HCT116 (cell line): Measurements from ENCODE around the gene ZWILCH. TPM values are rescaled to one million over a fixed set of nuclear protein-coding genes. Genes with fewer than 3 reads are reported as not detected.

Experiments used
- ATAC-seq: fragments of 200-7000 bp; cut with Tn5 transposase; 2 replicates; pipeline ENCODE4 v1.9.1; 2020; ENCODE audit warnings: mild to moderate bottlenecking, moderate library complexity
- BruUV-seq: library from RNA; stranded (reverse); fragments of 400-500 nt; replicated peaks from 2 replicates; lab custom pipeline; 2021; lab: Mats Ljungman, UMichigan
- CTCF ChIA-PET: fragments of 300-600 bp; sonication (Branson Sonifier 250); formaldehyde crosslinking; loops from one replicate; lab custom pipeline; 2021; ENCODE audit warnings: antibody characterized with exemption; lab: Charles Lee
- POLR2A ChIA-PET: fragments of 300-600, 350-600 bp; sonication (Branson Sonifier 250); formaldehyde crosslinking; loops from one replicate; lab custom pipeline; 2021; ENCODE audit warnings: antibody characterized with exemption; lab: Charles Lee
- RAD21 ChIA-PET, 2 experiments: fragments of 300-600 bp; sonication (Branson Sonifier 250); formaldehyde crosslinking; loops; one replicate each; lab custom pipeline; 2023; ENCODE audit warnings: low total read pairs in 2 of 2; ENCODE audit not compliant: uncharacterized antibody in 2 of 2, unreplicated experiment in 2 of 2, low non-redundant PET in 1 of 2; lab: Charles Lee
- DNase-seq: peaks from one replicate; pipeline ENCODE4 v3.0.0-alpha.2; 2010; ENCODE audit warnings: low read depth, low spot score
- H2AFZ ChIP-seq: fragments of 200-600 bp; shearing (Covaris generic), sonication (generic); 2 replicates; pipeline ENCODE4 v1.6.1; 2017; ENCODE audit warnings: low read depth, mixed run types, mixed read lengths, antibody characterized with exemption, low read length; ENCODE audit not compliant: poor library complexity, severe bottlenecking
- H3K27ac ChIP-seq: 2 replicates; pipeline ENCODE4 v1.5.1; 2012; ENCODE audit warnings: low read depth, low read length
- H3K27me3 ChIP-seq: fragments of 200-600 bp; sonication (generic); 2 replicates; pipeline ENCODE4 v1.6.1; 2016; ENCODE audit warnings: mixed run types, low read length, mixed read lengths; ENCODE audit not compliant: insufficient read depth
- H3K36me3 ChIP-seq, 2 experiments: fragments of 200-500 bp in 1 of 2; fragments of 200-600 bp in 1 of 2; sonication (Bioruptor generic) in 1 of 2; sonication (generic) in 1 of 2; 2 replicates each; pipeline versions ENCODE4 v1.5.1 to v1.6.1; 2014 to 2016; ENCODE audit warnings: low read length in 2 of 2, inconsistent platforms in 1 of 2, mixed read lengths in 1 of 2, mixed run types in 1 of 2; ENCODE audit not compliant: insufficient read depth in 2 of 2, control insufficient read depth in 1 of 2
- H3K4me1 ChIP-seq, 2 experiments: fragments of 200-600 bp in 1 of 2; sonication (generic) in 1 of 2; 2 replicates each; pipeline versions ENCODE4 v1.5.1 to v1.6.1; 2012 to 2017; ENCODE audit warnings: low read length in 2 of 2, inconsistent platforms in 1 of 2, mild to moderate bottlenecking in 1 of 2, mixed read lengths in 1 of 2, mixed run types in 1 of 2, moderate library complexity in 1 of 2; ENCODE audit not compliant: insufficient read depth in 2 of 2, control insufficient read depth in 1 of 2
- H3K4me2 ChIP-seq: fragments of 200-600 bp; sonication (generic); 2 replicates; pipeline ENCODE4 v1.6.1; 2017; ENCODE audit warnings: mixed run types, low read length, mixed read lengths
- H3K4me3 ChIP-seq, 2 experiments: fragments of 200-600 bp in 1 of 2; sonication (generic) in 1 of 2; replicated peaks in 1 of 2; 2 replicates each; pipeline ENCODE4 v1.5.1; 2011 to 2016; ENCODE audit warnings: low read length in 2 of 2, control low read depth in 1 of 2, low read depth in 1 of 2, mild to moderate bottlenecking in 1 of 2, mixed read lengths in 1 of 2, mixed run types in 1 of 2
- H3K79me2 ChIP-seq: fragments of 200-600 bp; sonication (generic); 2 replicates; pipeline ENCODE4 v1.6.1; 2017; ENCODE audit warnings: mild to moderate bottlenecking, mixed run types, low read length, moderate library complexity, mixed read lengths; ENCODE audit not compliant: insufficient read depth
- H3K9ac ChIP-seq: fragments of 200-600 bp; sonication (generic); 2 replicates; pipeline ENCODE4 v1.6.1; 2016; ENCODE audit warnings: low read length, mixed read lengths
- H3K9me2 ChIP-seq: fragments of 200-600 bp; sonication (generic), shearing (Covaris generic); 2 replicates; pipeline ENCODE4 v1.6.1; 2017; ENCODE audit warnings: mixed run types, mild to moderate bottlenecking, moderate library complexity; ENCODE audit not compliant: insufficient read depth
- H3K9me3 ChIP-seq, 2 experiments: fragments of 200-500 bp in 1 of 2; fragments of 200-600 bp in 1 of 2; sonication (Bioruptor generic) in 1 of 2; sonication (generic) in 1 of 2; 2 replicates each; pipeline ENCODE4 v1.6.1; 2014 to 2017; ENCODE audit warnings: low read length in 2 of 2, mixed read lengths in 2 of 2, inconsistent platforms in 1 of 2, low read depth in 1 of 2, mild to moderate bottlenecking in 1 of 2, mixed run types in 1 of 2, moderate library complexity in 1 of 2; ENCODE audit not compliant: control insufficient read depth in 1 of 2, insufficient read depth in 1 of 2
- H4K20me1 ChIP-seq: fragments of 200-600 bp; sonication (generic), shearing (Covaris generic); 2 replicates; pipeline ENCODE4 v1.6.1; 2017; ENCODE audit warnings: mixed run types, mild to moderate bottlenecking, moderate library complexity; ENCODE audit not compliant: insufficient read depth
- CBX3 ChIP-seq: IDR thresholded peaks from 2 replicates; pipeline ENCODE4 v1.6.1; 2012; ENCODE audit warnings: low read depth
- CEBPB ChIP-seq: IDR thresholded peaks from 2 replicates; pipeline ENCODE4 v1.6.1; 2012; ENCODE audit warnings: low read depth
- EGR1 ChIP-seq: IDR thresholded peaks from 2 replicates; pipeline ENCODE4 v1.6.1; 2012; ENCODE audit warnings: low read depth
- ELF1 ChIP-seq: IDR thresholded peaks from 2 replicates; pipeline ENCODE4 v1.6.1; 2012; ENCODE audit warnings: low read depth, borderline replicate concordance
- EZH2 ChIP-seq: fragments of 200-600 bp; sonication (generic); IDR thresholded peaks from 2 replicates; pipeline ENCODE4 v1.6.1; 2017; ENCODE audit warnings: antibody characterized with exemption, mixed run types
- EZH2phosphoT487 ChIP-seq: fragments of 200-600 bp; IDR thresholded peaks from 2 replicates; pipeline ENCODE4 v1.6.1; 2018; ENCODE audit warnings: antibody characterized with exemption, borderline replicate concordance
- FOSL1 ChIP-seq: IDR thresholded peaks from 2 replicates; pipeline ENCODE4 v1.6.1; 2012; ENCODE audit warnings: low read depth
- POLR2A ChIP-seq: IDR thresholded peaks from 2 replicates; pipeline ENCODE4 v1.7.0; 2011; ENCODE audit warnings: borderline replicate concordance; ENCODE audit not compliant: insufficient read depth, insufficient read length; ENCODE audit errors: extremely low read depth
- POLR2AphosphoS5 ChIP-seq: IDR thresholded peaks from 2 replicates; pipeline ENCODE4 v1.6.1; 2011; ENCODE audit warnings: mild to moderate bottlenecking, low read depth, low read length, moderate library complexity
- RAD21 ChIP-seq: IDR thresholded peaks from 2 replicates; pipeline ENCODE4 v1.6.1; 2012; ENCODE audit warnings: low read depth, mild to moderate bottlenecking
- SIN3A ChIP-seq: IDR thresholded peaks from 2 replicates; pipeline ENCODE4 v1.6.1; 2012; ENCODE audit warnings: low read depth
- SP1 ChIP-seq: IDR thresholded peaks from 2 replicates; pipeline ENCODE4 v1.6.1; 2012; ENCODE audit warnings: low read depth
- SRF ChIP-seq: IDR thresholded peaks from 2 replicates; pipeline ENCODE4 v1.6.1; 2012; ENCODE audit warnings: low read depth
- TCF7L2 ChIP-seq: IDR thresholded peaks from 2 replicates; pipeline ENCODE4 v1.7.0; 2011; ENCODE audit warnings: borderline replicate concordance, inconsistent platforms; ENCODE audit not compliant: insufficient read depth, insufficient read length; ENCODE audit errors: extremely low read depth
- ZFX ChIP-seq: fragments of 450-650 bp; IDR thresholded peaks from 2 replicates; pipeline ENCODE4 v1.6.1; 2017
- intact Hi-C: fragments of 100-400 bp; cut with micrococcal nuclease; formaldehyde crosslinking; loops from 2 replicates; pipeline ENCODE4 v1.10.0; 2022
- total RNA-seq: library from RNA; stranded (reverse); gene quantifications from one replicate; pipeline ENCODE4 v1.2.1, GENCODE V29; 2021; ENCODE audit not compliant: unreplicated experiment
- TF ChIP-seq, protein P1 (sequence below): IDR thresholded peaks from 2 replicates; pipeline ENCODE4 v1.6.1; 2011; ENCODE audit warnings: mild to moderate bottlenecking, low read length, moderate library complexity; ENCODE audit not compliant: insufficient replicate concordance; ENCODE audit errors: extremely low read depth
- TF ChIP-seq, protein P2 (sequence below): IDR thresholded peaks from 2 replicates; pipeline ENCODE4 v1.6.1; 2012
- TF ChIP-seq, protein P3 (sequence below), 3 experiments: fragments of 200-600 bp in 1 of 3; sonication (generic) in 1 of 3; IDR thresholded peaks in 2 of 3; conservative IDR thresholded peaks in 1 of 3; 2 replicates each; pipeline ENCODE4 v1.5.1; 2012 to 2017; ENCODE audit warnings: low read depth in 2 of 3, low read length in 2 of 3, antibody characterized with exemption in 1 of 3, borderline replicate concordance in 1 of 3, control low read depth in 1 of 3, mild to moderate bottlenecking in 1 of 3, mixed read lengths in 1 of 3, mixed run types in 1 of 3, moderate library complexity in 1 of 3; ENCODE audit not compliant: insufficient read depth in 1 of 3
- TF ChIP-seq, protein P4 (sequence below): IDR thresholded peaks from 2 replicates; pipeline ENCODE4 v1.6.1; 2012; ENCODE audit warnings: low read depth
- TF ChIP-seq, protein P5 (sequence below): IDR thresholded peaks from 2 replicates; pipeline ENCODE4 v1.6.1; 2012

ZWILCH gene
- total RNA-seq, 1 experiment from 2014 or later, result 25.8 TPM

DNA sequence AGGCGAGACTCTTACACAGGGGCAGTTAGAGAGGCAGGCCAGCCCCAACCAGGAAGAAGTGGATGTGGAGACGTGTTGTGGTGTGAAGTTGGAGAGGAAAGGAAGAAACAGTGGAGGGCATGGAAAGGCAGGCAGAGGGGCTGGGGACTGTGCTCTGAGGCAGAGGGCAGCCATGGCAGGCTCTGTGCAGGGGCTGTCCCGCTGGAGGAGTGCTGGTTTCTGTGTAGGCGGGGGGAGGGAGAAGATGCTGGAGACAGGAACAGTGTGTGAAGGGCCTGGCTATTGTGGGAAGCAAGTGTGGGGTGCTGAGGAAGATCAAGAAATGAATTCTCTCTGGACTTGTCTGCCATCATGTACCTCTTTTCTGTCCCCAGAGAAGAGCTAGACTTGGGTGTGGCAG is 28.6 kb upstream of the ZWILCH start:
- ChIA-PET RAD21 (no interaction called here), POLR2A (no interaction called here), CTCF (no interaction called here)
- H3K4me3 ChIP-seq, result no peak overlapping the region
- H3K9ac ChIP-seq, result no peak overlapping the region
- H3K4me2 ChIP-seq, result no peak overlapping the region
- intact Hi-C loops, result no loop called here
- H3K4me1 ChIP-seq, result peaks cover 26 to 39% of the 10 kb centered on the region in 2 experiments
- H3K9me2 ChIP-seq, result no peaks in the 10 kb centered on the region
- no TSS peak for BruUV-seq
- TF ChIP-seq POLR2AphosphoS5, result no peak
- TF ChIP-seq POLR2A, result no peak
- no peak for TF ChIP-seq EGR1
- TF ChIP-seq FOSL1, result no peak
- TF ChIP-seq CBX3, result no peak
- TF ChIP-seq, protein P1, sequence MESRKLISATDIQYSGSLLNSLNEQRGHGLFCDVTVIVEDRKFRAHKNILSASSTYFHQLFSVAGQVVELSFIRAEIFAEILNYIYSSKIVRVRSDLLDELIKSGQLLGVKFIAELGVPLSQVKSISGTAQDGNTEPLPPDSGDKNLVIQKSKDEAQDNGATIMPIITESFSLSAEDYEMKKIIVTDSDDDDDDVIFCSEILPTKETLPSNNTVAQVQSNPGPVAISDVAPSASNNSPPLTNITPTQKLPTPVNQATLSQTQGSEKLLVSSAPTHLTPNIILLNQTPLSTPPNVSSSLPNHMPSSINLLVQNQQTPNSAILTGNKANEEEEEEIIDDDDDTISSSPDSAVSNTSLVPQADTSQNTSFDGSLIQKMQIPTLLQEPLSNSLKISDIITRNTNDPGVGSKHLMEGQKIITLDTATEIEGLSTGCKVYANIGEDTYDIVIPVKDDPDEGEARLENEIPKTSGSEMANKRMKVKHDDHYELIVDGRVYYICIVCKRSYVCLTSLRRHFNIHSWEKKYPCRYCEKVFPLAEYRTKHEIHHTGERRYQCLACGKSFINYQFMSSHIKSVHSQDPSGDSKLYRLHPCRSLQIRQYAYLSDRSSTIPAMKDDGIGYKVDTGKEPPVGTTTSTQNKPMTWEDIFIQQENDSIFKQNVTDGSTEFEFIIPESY, result no peak
- no peak for TF ChIP-seq TCF7L2
- TF ChIP-seq SRF, result no peak
- TF ChIP-seq, protein P2, sequence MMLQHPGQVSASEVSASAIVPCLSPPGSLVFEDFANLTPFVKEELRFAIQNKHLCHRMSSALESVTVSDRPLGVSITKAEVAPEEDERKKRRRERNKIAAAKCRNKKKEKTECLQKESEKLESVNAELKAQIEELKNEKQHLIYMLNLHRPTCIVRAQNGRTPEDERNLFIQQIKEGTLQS, result no peak
- TF ChIP-seq, protein P3, sequence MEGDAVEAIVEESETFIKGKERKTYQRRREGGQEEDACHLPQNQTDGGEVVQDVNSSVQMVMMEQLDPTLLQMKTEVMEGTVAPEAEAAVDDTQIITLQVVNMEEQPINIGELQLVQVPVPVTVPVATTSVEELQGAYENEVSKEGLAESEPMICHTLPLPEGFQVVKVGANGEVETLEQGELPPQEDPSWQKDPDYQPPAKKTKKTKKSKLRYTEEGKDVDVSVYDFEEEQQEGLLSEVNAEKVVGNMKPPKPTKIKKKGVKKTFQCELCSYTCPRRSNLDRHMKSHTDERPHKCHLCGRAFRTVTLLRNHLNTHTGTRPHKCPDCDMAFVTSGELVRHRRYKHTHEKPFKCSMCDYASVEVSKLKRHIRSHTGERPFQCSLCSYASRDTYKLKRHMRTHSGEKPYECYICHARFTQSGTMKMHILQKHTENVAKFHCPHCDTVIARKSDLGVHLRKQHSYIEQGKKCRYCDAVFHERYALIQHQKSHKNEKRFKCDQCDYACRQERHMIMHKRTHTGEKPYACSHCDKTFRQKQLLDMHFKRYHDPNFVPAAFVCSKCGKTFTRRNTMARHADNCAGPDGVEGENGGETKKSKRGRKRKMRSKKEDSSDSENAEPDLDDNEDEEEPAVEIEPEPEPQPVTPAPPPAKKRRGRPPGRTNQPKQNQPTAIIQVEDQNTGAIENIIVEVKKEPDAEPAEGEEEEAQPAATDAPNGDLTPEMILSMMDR (IDR thresholded peaks at IDR 0.05 in 2 of 3, conservative IDR thresholded peaks at IDR 0.05 in 1 of 3; ENCODE audit: borderline replicate concordance in 1 of 3, insufficient read depth in 1 of 3, low read depth in 2 of 3, low read length in 2 of 3), result no peak
- TF ChIP-seq SP1, result no peak
- no peak for TF ChIP-seq CEBPB
- no peak for TF ChIP-seq ZFX
- TF ChIP-seq EZH2, result no peak
- no peak for TF ChIP-seq EZH2phosphoT487
- TF ChIP-seq ELF1, result no peak
- TF ChIP-seq, protein P4, sequence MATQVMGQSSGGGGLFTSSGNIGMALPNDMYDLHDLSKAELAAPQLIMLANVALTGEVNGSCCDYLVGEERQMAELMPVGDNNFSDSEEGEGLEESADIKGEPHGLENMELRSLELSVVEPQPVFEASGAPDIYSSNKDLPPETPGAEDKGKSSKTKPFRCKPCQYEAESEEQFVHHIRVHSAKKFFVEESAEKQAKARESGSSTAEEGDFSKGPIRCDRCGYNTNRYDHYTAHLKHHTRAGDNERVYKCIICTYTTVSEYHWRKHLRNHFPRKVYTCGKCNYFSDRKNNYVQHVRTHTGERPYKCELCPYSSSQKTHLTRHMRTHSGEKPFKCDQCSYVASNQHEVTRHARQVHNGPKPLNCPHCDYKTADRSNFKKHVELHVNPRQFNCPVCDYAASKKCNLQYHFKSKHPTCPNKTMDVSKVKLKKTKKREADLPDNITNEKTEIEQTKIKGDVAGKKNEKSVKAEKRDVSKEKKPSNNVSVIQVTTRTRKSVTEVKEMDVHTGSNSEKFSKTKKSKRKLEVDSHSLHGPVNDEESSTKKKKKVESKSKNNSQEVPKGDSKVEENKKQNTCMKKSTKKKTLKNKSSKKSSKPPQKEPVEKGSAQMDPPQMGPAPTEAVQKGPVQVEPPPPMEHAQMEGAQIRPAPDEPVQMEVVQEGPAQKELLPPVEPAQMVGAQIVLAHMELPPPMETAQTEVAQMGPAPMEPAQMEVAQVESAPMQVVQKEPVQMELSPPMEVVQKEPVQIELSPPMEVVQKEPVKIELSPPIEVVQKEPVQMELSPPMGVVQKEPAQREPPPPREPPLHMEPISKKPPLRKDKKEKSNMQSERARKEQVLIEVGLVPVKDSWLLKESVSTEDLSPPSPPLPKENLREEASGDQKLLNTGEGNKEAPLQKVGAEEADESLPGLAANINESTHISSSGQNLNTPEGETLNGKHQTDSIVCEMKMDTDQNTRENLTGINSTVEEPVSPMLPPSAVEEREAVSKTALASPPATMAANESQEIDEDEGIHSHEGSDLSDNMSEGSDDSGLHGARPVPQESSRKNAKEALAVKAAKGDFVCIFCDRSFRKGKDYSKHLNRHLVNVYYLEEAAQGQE, result no peak
- TF ChIP-seq, protein P5, sequence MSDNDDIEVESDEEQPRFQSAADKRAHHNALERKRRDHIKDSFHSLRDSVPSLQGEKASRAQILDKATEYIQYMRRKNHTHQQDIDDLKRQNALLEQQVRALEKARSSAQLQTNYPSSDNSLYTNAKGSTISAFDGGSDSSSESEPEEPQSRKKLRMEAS, result no peak
- TF ChIP-seq SIN3A, result no peak
- TF ChIP-seq RAD21, result no peak
- no peaks in the 10 kb centered on the region for H3K79me2 ChIP-seq
- H3K27me3 ChIP-seq, result no peaks in the 10 kb centered on the region
- ATAC-seq (no peak), DNase-seq (no peak)
- H3K36me3 ChIP-seq, result no peaks in the 10 kb centered on the region
- H2AFZ ChIP-seq, result no peak overlapping the region
- no peak overlapping the region for H3K27ac ChIP-seq
- no peaks in the 10 kb centered on the region for H3K9me3 ChIP-seq
- no peaks in the 10 kb centered on the region for H4K20me1 ChIP-seq
